K562 (cell line): ENCODE measurements around the gene CTCF. TPM values are rescaled to one million over a fixed set of nuclear protein-coding genes. Genes with fewer than 3 reads are reported as not detected.

ENCODE experiments used
- ARNT ChIP-seq, 2 experiments: fragments of 450-650 bp; IDR thresholded peaks; 2 replicates each; pipeline ENCODE4 v1.6.1; 2016; ENCODE audit warnings: mild to moderate bottlenecking in 1 of 2
- ASH1L ChIP-seq: fragments of 450-650 bp; IDR thresholded peaks from 2 replicates; pipeline ENCODE4 v1.6.1; 2018; ENCODE audit warnings: borderline replicate concordance, mild to moderate bottlenecking, low read depth; ENCODE audit not compliant: partially characterized antibody
- COPS2 ChIP-seq: fragments of 450-650 bp; conservative IDR thresholded peaks from 2 replicates; pipeline ENCODE4 v1.6.1; 2016; ENCODE audit warnings: mild to moderate bottlenecking, moderate library complexity
- CREBBP ChIP-seq: IDR thresholded peaks from one replicate; pipeline ENCODE4 v1.6.1; 2012; ENCODE audit warnings: low read depth, mild to moderate bottlenecking, control low read depth, inconsistent platforms, low read length
- HMG20A ChIP-seq: fragments of 450-650 bp; formaldehyde crosslinking; conservative IDR thresholded peaks from 2 replicates; pipeline ENCODE4 v1.4.0; 2020; ENCODE audit warnings: mild to moderate bottlenecking, mixed read lengths
- KAT7 ChIP-seq: sonication (generic); formaldehyde crosslinking; IDR thresholded peaks from 2 replicates; pipeline ENCODE4 v1.8.0; 2022; ENCODE audit warnings: missing genetic modification reagents, mild to moderate bottlenecking, borderline replicate concordance
- NR2C2 ChIP-seq, 2 experiments: fragments of 200-800 bp in 1 of 2; sonication (Bioruptor generic) in 1 of 2; sonication (generic) in 1 of 2; formaldehyde crosslinking in 1 of 2; IDR thresholded peaks; 2 replicates each; pipeline versions ENCODE4 v1.6.1 to v1.8.0; 2016 to 2022; ENCODE audit warnings: mild to moderate bottlenecking in 1 of 2, missing compliant biosample characterization in 1 of 2, missing genetic modification characterization in 1 of 2, missing genetic modification reagents in 1 of 2
- PML ChIP-seq: IDR thresholded peaks from 2 replicates; pipeline ENCODE4 v1.6.1; 2012; ENCODE audit warnings: low read length, inconsistent platforms
- TAL1 ChIP-seq: fragments of 450-650 bp; IDR thresholded peaks from 2 replicates; pipeline ENCODE4 v1.6.1; 2016; ENCODE audit warnings: mild to moderate bottlenecking
- ZBTB7A ChIP-seq: IDR thresholded peaks from 2 replicates; pipeline ENCODE4 v1.6.1; 2011; ENCODE audit warnings: low read depth, mild to moderate bottlenecking, low read length, moderate library complexity, borderline replicate concordance; ENCODE audit not compliant: control insufficient read depth
- ZNF197 ChIP-seq: fragments of 200-800 bp; sonication (Bioruptor generic); IDR thresholded peaks from 2 replicates; pipeline ENCODE4 v1.6.1; 2016; ENCODE audit warnings: low read depth, missing genetic modification characterization, missing compliant biosample characterization
- ZNF239 ChIP-seq: fragments of 250-450 bp; sonication (Bioruptor Pico); IDR thresholded peaks from 2 replicates; pipeline ENCODE4 v1.4.0; 2020; ENCODE audit warnings: mild to moderate bottlenecking
- ZNF347 ChIP-seq: fragments of 450-650 bp; formaldehyde crosslinking; IDR thresholded peaks from 2 replicates; pipeline ENCODE4 v1.4.0; 2020; ENCODE audit warnings: low read depth, mild to moderate bottlenecking, moderate library complexity
- ZNF583 ChIP-seq: fragments of 250-450 bp; sonication (Bioruptor Pico); IDR thresholded peaks from 2 replicates; pipeline ENCODE4 v1.4.0; 2020
- polyA plus RNA-seq, 8 experiments: library from polyadenylated mRNA; depleted of rRNA in 4 of 8; stranded (reverse) in 5 of 8; unstranded in 3 of 8; fragments of >200 nt; fragmentation: Nextera tagmentation in 2 of 8; fragmentation: Illumina TruSeq in 1 of 8; extraction: Ambion mirVana in 2 of 8; extraction: Trizol in 1 of 8; gene quantifications; 2 replicates each; pipeline versions ENCODE4 v1.2.1 to v1.2.3, GENCODE V29; 2011 to 2014; ENCODE audit warnings: inconsistent platforms in 1 of 8, missing spikeins in 1 of 8
- total RNA-seq, 7 experiments: library from RNA; depleted of rRNA in 6 of 7; stranded (reverse); fragments of >200 nt in 6 of 7; fragmentation: Illumina TruSeq in 2 of 7; extraction: Trizol in 2 of 7; gene quantifications; 2 replicates each; pipeline versions ENCODE4 v1.2.1 to v1.2.3, GENCODE V29; 2011 to 2021; ENCODE audit warnings: low replicate concordance in 1 of 7
- TF ChIP-seq, protein P1 (sequence below): sonication (generic); formaldehyde crosslinking; IDR thresholded peaks from 2 replicates; pipeline ENCODE4 v1.8.0; 2022; ENCODE audit warnings: mild to moderate bottlenecking, missing genetic modification reagents
- TF ChIP-seq, protein P2 (sequence below), 3 experiments: IDR thresholded peaks in 2 of 3; conservative IDR thresholded peaks in 1 of 3; 2 replicates each; pipeline ENCODE4 v1.5.1; 2011 to 2012; ENCODE audit warnings: low read length in 3 of 3, mild to moderate bottlenecking in 3 of 3, control low read depth in 2 of 3, improper control_type of control experiment in 1 of 3, inconsistent platforms in 1 of 3, low read depth in 1 of 3, mixed read lengths in 1 of 3, moderate library complexity in 1 of 3; ENCODE audit not compliant: insufficient read depth in 2 of 3
- TF ChIP-seq, protein P3 (sequence below): fragments of 450-650 bp; IDR thresholded peaks from 2 replicates; pipeline ENCODE4 v1.6.1; 2016; ENCODE audit warnings: antibody characterized with exemption
- TF ChIP-seq, protein P4 (sequence below): sonication (generic); formaldehyde crosslinking; IDR thresholded peaks from 2 replicates; pipeline ENCODE4 v1.8.1; 2023; ENCODE audit warnings: mild to moderate bottlenecking, missing genetic modification reagents, moderate library complexity

CTCF gene
- total and polyA plus RNA-seq, 9 of the 15 experiments (the other 6 are each of a cell fraction or from before 2014, with no cell fraction given): 7.8 to 49.2 (median 33.9) TPM

GRCh38 chr16:67561824-67562525 lies 351 bp upstream of the CTCF start (continued):
- TF ChIP-seq, protein P1, sequence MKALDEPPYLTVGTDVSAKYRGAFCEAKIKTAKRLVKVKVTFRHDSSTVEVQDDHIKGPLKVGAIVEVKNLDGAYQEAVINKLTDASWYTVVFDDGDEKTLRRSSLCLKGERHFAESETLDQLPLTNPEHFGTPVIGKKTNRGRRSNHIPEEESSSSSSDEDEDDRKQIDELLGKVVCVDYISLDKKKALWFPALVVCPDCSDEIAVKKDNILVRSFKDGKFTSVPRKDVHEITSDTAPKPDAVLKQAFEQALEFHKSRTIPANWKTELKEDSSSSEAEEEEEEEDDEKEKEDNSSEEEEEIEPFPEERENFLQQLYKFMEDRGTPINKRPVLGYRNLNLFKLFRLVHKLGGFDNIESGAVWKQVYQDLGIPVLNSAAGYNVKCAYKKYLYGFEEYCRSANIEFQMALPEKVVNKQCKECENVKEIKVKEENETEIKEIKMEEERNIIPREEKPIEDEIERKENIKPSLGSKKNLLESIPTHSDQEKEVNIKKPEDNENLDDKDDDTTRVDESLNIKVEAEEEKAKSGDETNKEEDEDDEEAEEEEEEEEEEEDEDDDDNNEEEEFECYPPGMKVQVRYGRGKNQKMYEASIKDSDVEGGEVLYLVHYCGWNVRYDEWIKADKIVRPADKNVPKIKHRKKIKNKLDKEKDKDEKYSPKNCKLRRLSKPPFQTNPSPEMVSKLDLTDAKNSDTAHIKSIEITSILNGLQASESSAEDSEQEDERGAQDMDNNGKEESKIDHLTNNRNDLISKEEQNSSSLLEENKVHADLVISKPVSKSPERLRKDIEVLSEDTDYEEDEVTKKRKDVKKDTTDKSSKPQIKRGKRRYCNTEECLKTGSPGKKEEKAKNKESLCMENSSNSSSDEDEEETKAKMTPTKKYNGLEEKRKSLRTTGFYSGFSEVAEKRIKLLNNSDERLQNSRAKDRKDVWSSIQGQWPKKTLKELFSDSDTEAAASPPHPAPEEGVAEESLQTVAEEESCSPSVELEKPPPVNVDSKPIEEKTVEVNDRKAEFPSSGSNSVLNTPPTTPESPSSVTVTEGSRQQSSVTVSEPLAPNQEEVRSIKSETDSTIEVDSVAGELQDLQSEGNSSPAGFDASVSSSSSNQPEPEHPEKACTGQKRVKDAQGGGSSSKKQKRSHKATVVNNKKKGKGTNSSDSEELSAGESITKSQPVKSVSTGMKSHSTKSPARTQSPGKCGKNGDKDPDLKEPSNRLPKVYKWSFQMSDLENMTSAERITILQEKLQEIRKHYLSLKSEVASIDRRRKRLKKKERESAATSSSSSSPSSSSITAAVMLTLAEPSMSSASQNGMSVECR (CRISPR knock-in tag): peak; percentile 87
- no peak for TF ChIP-seq KAT7 (CRISPR knock-in tag)
- TF ChIP-seq, protein P2, sequence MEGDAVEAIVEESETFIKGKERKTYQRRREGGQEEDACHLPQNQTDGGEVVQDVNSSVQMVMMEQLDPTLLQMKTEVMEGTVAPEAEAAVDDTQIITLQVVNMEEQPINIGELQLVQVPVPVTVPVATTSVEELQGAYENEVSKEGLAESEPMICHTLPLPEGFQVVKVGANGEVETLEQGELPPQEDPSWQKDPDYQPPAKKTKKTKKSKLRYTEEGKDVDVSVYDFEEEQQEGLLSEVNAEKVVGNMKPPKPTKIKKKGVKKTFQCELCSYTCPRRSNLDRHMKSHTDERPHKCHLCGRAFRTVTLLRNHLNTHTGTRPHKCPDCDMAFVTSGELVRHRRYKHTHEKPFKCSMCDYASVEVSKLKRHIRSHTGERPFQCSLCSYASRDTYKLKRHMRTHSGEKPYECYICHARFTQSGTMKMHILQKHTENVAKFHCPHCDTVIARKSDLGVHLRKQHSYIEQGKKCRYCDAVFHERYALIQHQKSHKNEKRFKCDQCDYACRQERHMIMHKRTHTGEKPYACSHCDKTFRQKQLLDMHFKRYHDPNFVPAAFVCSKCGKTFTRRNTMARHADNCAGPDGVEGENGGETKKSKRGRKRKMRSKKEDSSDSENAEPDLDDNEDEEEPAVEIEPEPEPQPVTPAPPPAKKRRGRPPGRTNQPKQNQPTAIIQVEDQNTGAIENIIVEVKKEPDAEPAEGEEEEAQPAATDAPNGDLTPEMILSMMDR (IDR thresholded peaks at IDR 0.05 in 2 of 3, conservative IDR thresholded peaks at IDR 0.05 in 1 of 3; ENCODE audit: insufficient read depth in 2 of 3, low read depth in 1 of 3, low read length in 3 of 3): peak in 1 of 3 experiments; percentile 26; a peak in 1 of 6 replicates
- no peak for TF ChIP-seq CREBBP
- TF ChIP-seq PML: peak; percentile 54; the same call in 1 of the 2 replicates
- TF ChIP-seq ZNF583: no peak
- no peak for TF ChIP-seq ARNT (IDR thresholded peaks at IDR 0.05)
- no peak for TF ChIP-seq ASH1L
- TF ChIP-seq ZNF239: no peak
- peak; percentile 83; the same call in 1 of the 2 replicates for TF ChIP-seq ZBTB7A
- TF ChIP-seq ZNF197 (CRISPR knock-in tag): no peak
- TF ChIP-seq ZNF347 (CRISPR knock-in tag): no peak
- TF ChIP-seq TAL1: no peak
- TF ChIP-seq, protein P3, sequence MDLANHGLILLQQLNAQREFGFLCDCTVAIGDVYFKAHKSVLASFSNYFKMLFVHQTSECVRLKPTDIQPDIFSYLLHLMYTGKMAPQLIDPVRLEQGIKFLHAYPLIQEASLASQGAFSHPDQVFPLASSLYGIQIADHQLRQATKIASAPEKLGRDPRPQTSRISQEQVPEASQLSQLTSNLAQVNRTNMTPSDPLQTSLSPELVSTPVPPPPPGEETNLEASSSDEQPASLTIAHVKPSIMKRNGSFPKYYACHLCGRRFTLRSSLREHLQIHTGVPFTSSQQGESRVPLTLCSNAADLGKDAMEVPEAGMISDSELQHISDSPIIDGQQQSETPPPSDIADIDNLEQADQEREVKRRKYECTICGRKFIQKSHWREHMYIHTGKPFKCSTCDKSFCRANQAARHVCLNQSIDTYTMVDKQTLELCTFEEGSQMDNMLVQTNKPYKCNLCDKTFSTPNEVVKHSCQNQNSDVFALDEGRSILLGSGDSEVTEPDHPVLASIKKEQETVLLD: peak; percentile 29; the same call in 1 of the 2 replicates
- TF ChIP-seq NR2C2 (CRISPR knock-in tag; IDR thresholded peaks at IDR 0.05): no peak
- peak; percentile 96 for TF ChIP-seq NR2C2 (tag; IDR thresholded peaks at IDR 0.05)
- TF ChIP-seq, protein P4, sequence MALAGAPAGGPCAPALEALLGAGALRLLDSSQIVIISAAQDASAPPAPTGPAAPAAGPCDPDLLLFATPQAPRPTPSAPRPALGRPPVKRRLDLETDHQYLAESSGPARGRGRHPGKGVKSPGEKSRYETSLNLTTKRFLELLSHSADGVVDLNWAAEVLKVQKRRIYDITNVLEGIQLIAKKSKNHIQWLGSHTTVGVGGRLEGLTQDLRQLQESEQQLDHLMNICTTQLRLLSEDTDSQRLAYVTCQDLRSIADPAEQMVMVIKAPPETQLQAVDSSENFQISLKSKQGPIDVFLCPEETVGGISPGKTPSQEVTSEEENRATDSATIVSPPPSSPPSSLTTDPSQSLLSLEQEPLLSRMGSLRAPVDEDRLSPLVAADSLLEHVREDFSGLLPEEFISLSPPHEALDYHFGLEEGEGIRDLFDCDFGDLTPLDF (CRISPR knock-in tag): peak; percentile 93
- TF ChIP-seq HMG20A (CRISPR knock-in tag): no peak
- TF ChIP-seq COPS2: no peak
